GM23338 (cell line): ENCODE data around the gene TNFRSF1A. TPM values are rescaled to one million over a fixed set of nuclear protein-coding genes. Genes with fewer than 3 reads are reported as not detected.

Experiments
- ATAC-seq: fragments of 200-7000 bp; cut with Tn5 transposase; 3 replicates; pipeline ENCODE4 v1.9.1; 2020
- DNase-seq: peaks from one replicate; pipeline ENCODE4 v3.0.0-alpha.2; 2015; ENCODE audit warnings: low spot score
- H2AFZ ChIP-seq: fragments of 200-600 bp; sonication (generic); 2 replicates; pipeline ENCODE4 v1.8.0; 2016; ENCODE audit warnings: antibody characterized with exemption, mild to moderate bottlenecking, moderate library complexity
- H3F3A ChIP-seq: fragments of 200-600 bp; sonication (generic); replicated peaks from 2 replicates; pipeline ENCODE4 v1.8.0; 2017; ENCODE audit warnings: antibody characterized with exemption, mixed run types, low read depth
- H3K27ac ChIP-seq: fragments of 200-600 bp; sonication (generic); 2 replicates; pipeline ENCODE4 v1.6.1; 2016; ENCODE audit warnings: low read depth
- H3K27me3 ChIP-seq: fragments of 200-600 bp; sonication (generic); 2 replicates; pipeline ENCODE4 v1.8.0; 2016; ENCODE audit warnings: mild to moderate bottlenecking, mixed run types, moderate library complexity; ENCODE audit not compliant: insufficient read depth
- H3K36me3 ChIP-seq: fragments of 200-600 bp; sonication (generic); 2 replicates; pipeline ENCODE4 v1.8.0; 2016; ENCODE audit warnings: mild to moderate bottlenecking; ENCODE audit not compliant: insufficient read depth
- H3K4me1 ChIP-seq: fragments of 200-600 bp; sonication (generic); 2 replicates; pipeline ENCODE4 v1.8.0; 2016; ENCODE audit warnings: mild to moderate bottlenecking, moderate library complexity; ENCODE audit not compliant: insufficient read depth
- H3K4me2 ChIP-seq: fragments of 200-600 bp; sonication (generic); 2 replicates; pipeline ENCODE4 v1.7.1; 2017; ENCODE audit warnings: mixed run types
- H3K4me3 ChIP-seq: fragments of 200-600 bp; sonication (generic); 2 replicates; pipeline ENCODE4 v1.6.1; 2016; ENCODE audit warnings: mixed run types
- H3K79me2 ChIP-seq: fragments of 200-600 bp; sonication (generic); replicated peaks from 2 replicates; pipeline ENCODE4 v1.8.0; 2017; ENCODE audit warnings: mild to moderate bottlenecking; ENCODE audit not compliant: insufficient read depth
- H3K9me2 ChIP-seq: fragments of 200-600 bp; sonication (generic); 2 replicates; pipeline ENCODE4 v1.8.0; 2017; ENCODE audit not compliant: insufficient read depth
- H4K20me1 ChIP-seq: fragments of 200-600 bp; sonication (generic); replicated peaks from 2 replicates; pipeline ENCODE4 v1.8.0; 2017; ENCODE audit warnings: mild to moderate bottlenecking; ENCODE audit not compliant: insufficient read depth
- H3K27ac Mint-ChIP-seq: 2 replicates; pipeline ENCODE4 v1.8.0; 2020; ENCODE audit warnings: inconsistent platforms, mild to moderate bottlenecking, moderate library complexity, mixed read lengths
- H3K27me3 Mint-ChIP-seq: 3 replicates; pipeline ENCODE4 v1.8.0; 2022; ENCODE audit warnings: low read depth, mild to moderate bottlenecking, moderate library complexity, mixed read lengths, inconsistent platforms; ENCODE audit not compliant: insufficient read depth, poor library complexity
- H3K36me3 Mint-ChIP-seq: 3 replicates; pipeline ENCODE4 v1.8.0; 2021; ENCODE audit warnings: low read depth, mild to moderate bottlenecking, inconsistent platforms, moderate library complexity, mixed read lengths
- H3K4me1 Mint-ChIP-seq: 3 replicates; pipeline ENCODE4 v1.8.0; 2020; ENCODE audit warnings: mild to moderate bottlenecking, inconsistent platforms, mixed read lengths
- H3K4me3 Mint-ChIP-seq: 3 replicates; pipeline ENCODE4 v1.8.0; 2021; ENCODE audit warnings: moderate library complexity, mild to moderate bottlenecking, inconsistent platforms, mixed read lengths
- H3K9me3 Mint-ChIP-seq: 3 replicates; pipeline ENCODE4 v1.8.0; 2020; ENCODE audit warnings: moderate library complexity, mild to moderate bottlenecking, inconsistent platforms, mixed read lengths
- CREB1 ChIP-seq: fragments of 250-450 bp; sonication (Bioruptor Pico); IDR thresholded peaks from 2 replicates; pipeline ENCODE4 v1.5.0; 2020; ENCODE audit warnings: low read depth, mild to moderate bottlenecking, moderate library complexity
- CTCF ChIP-seq, 2 experiments: fragments of 200-600 bp in 1 of 2; sonication (generic) in 1 of 2; conservative IDR thresholded peaks; 2 replicates each; pipeline versions ENCODE4 v1.5.1 to v1.6.1; 2016 to 2017; ENCODE audit warnings: antibody characterized with exemption in 2 of 2, low read depth in 2 of 2, mild to moderate bottlenecking in 2 of 2, moderate library complexity in 1 of 2
- ETS1 ChIP-seq: IDR thresholded peaks from 2 replicates; pipeline ENCODE4 v1.6.1; 2016; ENCODE audit warnings: antibody characterized with exemption
- EZH2 ChIP-seq: fragments of 200-600 bp; sonication (generic); IDR thresholded peaks from one replicate; pipeline ENCODE4 v1.8.0; 2017; ENCODE audit warnings: antibody characterized with exemption, mild to moderate bottlenecking, low read depth; ENCODE audit not compliant: unreplicated experiment
- EZH2phosphoT487 ChIP-seq: fragments of 200-600 bp; sonication (generic); IDR thresholded peaks from one replicate; pipeline ENCODE4 v1.8.1; 2018; ENCODE audit warnings: antibody characterized with exemption; ENCODE audit not compliant: unreplicated experiment
- JUNB ChIP-seq: IDR thresholded peaks from one replicate; pipeline ENCODE4 v1.6.1; 2016; ENCODE audit warnings: antibody characterized with exemption; ENCODE audit not compliant: unreplicated experiment
- NANOG ChIP-seq: IDR thresholded peaks from 2 replicates; pipeline ENCODE4 v1.6.1; 2016; ENCODE audit warnings: antibody characterized with exemption, borderline replicate concordance
- REST ChIP-seq: IDR thresholded peaks from one replicate; pipeline ENCODE4 v1.6.1; 2018; ENCODE audit warnings: antibody characterized with exemption; ENCODE audit not compliant: unreplicated experiment
- STAT1 ChIP-seq: IDR thresholded peaks from one replicate; pipeline ENCODE4 v1.6.1; 2016; ENCODE audit warnings: antibody characterized with exemption; ENCODE audit not compliant: unreplicated experiment
- ZNF114 ChIP-seq: fragments of 250-450 bp; sonication (Bioruptor Pico); IDR thresholded peaks from 2 replicates; pipeline ENCODE4 v1.5.0; 2020; ENCODE audit warnings: mild to moderate bottlenecking, moderate library complexity
- ZNF331 ChIP-seq: fragments of 250-450 bp; sonication (Bioruptor Pico); IDR thresholded peaks from 2 replicates; pipeline ENCODE4 v1.5.0; 2020; ENCODE audit warnings: low read depth, mild to moderate bottlenecking, moderate library complexity
- ZNF462 ChIP-seq: fragments of 250-450 bp; sonication (Bioruptor Pico); IDR thresholded peaks from 2 replicates; pipeline ENCODE4 v1.5.0; 2020; ENCODE audit warnings: mild to moderate bottlenecking, moderate library complexity
- polyA plus RNA-seq: library from polyadenylated mRNA; unstranded; fragments of >200 nt; fragmentation: Nextera tagmentation; extraction: Ambion mirVana; gene quantifications from 2 replicates; pipeline ENCODE4 v1.2.1, GENCODE V29; 2016
- total RNA-seq: library from RNA; depleted of rRNA; stranded (reverse); fragments of >200 nt; shearing (Covaris generic); gene quantifications from 2 replicates; pipeline ENCODE4 v1.2.3, GENCODE V29; 2014

Gene TNFRSF1A
- total and polyA plus RNA-seq, 2 experiments from 2014 or later: 24.3 to 43.4 TPM

- peaks cover 5% of the 10 kb centered on the region for H3K27me3 Mint-ChIP-seq
- H3K4me3 ChIP-seq: no peak overlapping the region
- no peak overlapping the region for H3K4me2 ChIP-seq
- H3F3A ChIP-seq: no peaks in the 10 kb centered on the region
- no peaks in the 10 kb centered on the region for H3K9me2 ChIP-seq
- H3K9me3 Mint-ChIP-seq: peaks cover 21% of the 10 kb centered on the region
- H3K27ac Mint-ChIP-seq: no peak overlapping the region
- H3K36me3 ChIP-seq: no peaks in the 10 kb centered on the region
- no peaks in the 10 kb centered on the region for H3K4me1 ChIP-seq
- peaks cover 10% of the 10 kb centered on the region; the same call in 2 of the 3 replicates for H3K36me3 Mint-ChIP-seq
- H3K4me3 Mint-ChIP-seq: no peak overlapping the region
- H3K27me3 ChIP-seq: no peaks in the 10 kb centered on the region
- no peaks in the 10 kb centered on the region for H3K79me2 ChIP-seq
- peaks cover 4% of the 10 kb centered on the region; the same call in 2 of the 3 replicates for H3K4me1 Mint-ChIP-seq
- no peak overlapping the region for H3K27ac ChIP-seq
- TF ChIP-seq ZNF462 (CRISPR knock-in tag) (no peak), CTCF (conservative IDR thresholded peaks at IDR 0.05; ENCODE audit: low read depth in 2 of 2) (no peak), ZNF114 (CRISPR knock-in tag) (no peak), ETS1 (no peak), EZH2 (no peak), EZH2phosphoT487 (no peak), CREB1 (CRISPR knock-in tag) (no peak), REST (no peak), JUNB (no peak), ZNF331 (CRISPR knock-in tag) (no peak), STAT1 (no peak), NANOG (no peak)
- DNase-seq (no peak), ATAC-seq (no peak)
- H4K20me1 ChIP-seq: no peaks in the 10 kb centered on the region
- H2AFZ ChIP-seq: no peak overlapping the region
Observed at GRCh38 chr12:6288235-6288634, 53.6 kb downstream of the TNFRSF1A start.
